Measurements from ENCODE around the gene FASN. TPM values are rescaled to one million over a fixed set of nuclear protein-coding genes. Genes with fewer than 3 reads are reported as not detected.

The FASN gene
- polyA plus RNA-seq, 1 donor from 2014 or later = 26.4 TPM

DNA sequence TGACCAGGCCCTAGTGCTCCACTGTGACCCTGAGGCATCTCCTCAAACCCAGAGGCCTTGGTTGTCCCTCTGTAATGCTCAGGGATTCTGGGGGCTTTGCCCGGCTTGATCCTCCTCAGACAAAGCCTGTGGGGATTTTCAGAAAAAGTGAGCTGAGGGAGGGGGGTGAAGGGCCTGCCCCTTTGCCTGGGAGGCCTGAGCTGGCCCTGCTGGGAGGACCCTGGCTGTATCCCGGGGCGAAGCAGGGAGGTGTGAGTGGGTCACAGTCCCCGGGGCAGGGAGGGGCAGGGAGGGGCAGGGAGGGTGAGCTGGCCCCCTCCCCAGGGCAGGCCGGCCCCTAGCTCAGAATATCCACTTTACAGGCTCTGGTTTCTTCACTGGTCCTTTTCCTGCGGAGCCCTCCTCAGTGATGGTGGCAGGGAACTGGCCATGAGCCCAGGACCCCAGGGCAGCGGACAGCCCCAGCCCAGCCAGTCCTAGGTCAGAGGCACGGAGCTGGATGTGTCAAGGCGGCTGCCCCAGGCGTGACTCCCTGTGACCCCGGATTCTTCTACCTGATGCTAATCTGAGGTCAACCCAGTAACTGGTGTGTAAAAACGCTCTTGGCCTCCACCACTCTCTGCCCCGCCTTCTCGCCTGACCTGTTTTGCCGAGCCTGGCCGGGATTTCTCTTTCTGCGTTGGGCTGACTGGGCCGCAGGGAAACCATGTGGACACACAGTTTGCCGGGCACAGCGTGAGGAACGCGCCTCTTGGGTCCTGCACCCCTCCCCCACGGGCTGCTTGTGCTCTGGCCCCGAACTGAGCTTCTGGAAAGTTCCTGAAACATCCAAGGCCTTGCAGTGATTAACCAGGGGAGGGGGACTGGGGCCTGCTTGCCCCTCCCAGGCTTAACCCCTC lies 5.8 kb upstream of the FASN start:
- Histone ChIP-seq H3K9me3 (ENCODE audit: low read length) (no peaks in the 10 kb centered on the region), H3K4me3 (ENCODE audit: low read length) (no peak overlapping the region), H3K9ac (ENCODE audit: low read length) (no peak overlapping the region), H3K4me2 (ENCODE audit: low read length) (no peak overlapping the region), H3K79me2 (replicated peaks; ENCODE audit: insufficient read depth, low read length) (no peaks in the 10 kb centered on the region), H2AFZ (ENCODE audit: low read depth, low read length) (no peak overlapping the region), H3K27ac (ENCODE audit: low read length) (no peak overlapping the region), H3K36me3 (ENCODE audit: insufficient read depth, low read length) (no peaks in the 10 kb centered on the region), H3K9me2 (ENCODE audit: insufficient read depth, low read length) (no peaks in the 10 kb centered on the region), H3F3A (ENCODE audit: insufficient read depth, low read length, poor library complexity, severe bottlenecking) (no peaks in the 10 kb centered on the region), H4K20me1 (ENCODE audit: insufficient read depth) (no peaks in the 10 kb centered on the region), H3K27me3 (ENCODE audit: insufficient read depth, low read depth, low read length) (no peaks in the 10 kb centered on the region)
- no peak for TF ChIP-seq EP300 (conservative IDR thresholded peaks at IDR 0.05; ENCODE audit: poor library complexity, severe bottlenecking)
- TF ChIP-seq SMC3 (conservative IDR thresholded peaks at IDR 0.05; ENCODE audit: poor library complexity) = no peak
- TF ChIP-seq, protein P1, sequence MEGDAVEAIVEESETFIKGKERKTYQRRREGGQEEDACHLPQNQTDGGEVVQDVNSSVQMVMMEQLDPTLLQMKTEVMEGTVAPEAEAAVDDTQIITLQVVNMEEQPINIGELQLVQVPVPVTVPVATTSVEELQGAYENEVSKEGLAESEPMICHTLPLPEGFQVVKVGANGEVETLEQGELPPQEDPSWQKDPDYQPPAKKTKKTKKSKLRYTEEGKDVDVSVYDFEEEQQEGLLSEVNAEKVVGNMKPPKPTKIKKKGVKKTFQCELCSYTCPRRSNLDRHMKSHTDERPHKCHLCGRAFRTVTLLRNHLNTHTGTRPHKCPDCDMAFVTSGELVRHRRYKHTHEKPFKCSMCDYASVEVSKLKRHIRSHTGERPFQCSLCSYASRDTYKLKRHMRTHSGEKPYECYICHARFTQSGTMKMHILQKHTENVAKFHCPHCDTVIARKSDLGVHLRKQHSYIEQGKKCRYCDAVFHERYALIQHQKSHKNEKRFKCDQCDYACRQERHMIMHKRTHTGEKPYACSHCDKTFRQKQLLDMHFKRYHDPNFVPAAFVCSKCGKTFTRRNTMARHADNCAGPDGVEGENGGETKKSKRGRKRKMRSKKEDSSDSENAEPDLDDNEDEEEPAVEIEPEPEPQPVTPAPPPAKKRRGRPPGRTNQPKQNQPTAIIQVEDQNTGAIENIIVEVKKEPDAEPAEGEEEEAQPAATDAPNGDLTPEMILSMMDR (IDR thresholded peaks at IDR 0.05; ENCODE audit: poor library complexity, severe bottlenecking) = no peak
- no peak for TF ChIP-seq TAF1 (IDR thresholded peaks at IDR 0.05; ENCODE audit: low read depth)
- TF ChIP-seq, protein P2, sequence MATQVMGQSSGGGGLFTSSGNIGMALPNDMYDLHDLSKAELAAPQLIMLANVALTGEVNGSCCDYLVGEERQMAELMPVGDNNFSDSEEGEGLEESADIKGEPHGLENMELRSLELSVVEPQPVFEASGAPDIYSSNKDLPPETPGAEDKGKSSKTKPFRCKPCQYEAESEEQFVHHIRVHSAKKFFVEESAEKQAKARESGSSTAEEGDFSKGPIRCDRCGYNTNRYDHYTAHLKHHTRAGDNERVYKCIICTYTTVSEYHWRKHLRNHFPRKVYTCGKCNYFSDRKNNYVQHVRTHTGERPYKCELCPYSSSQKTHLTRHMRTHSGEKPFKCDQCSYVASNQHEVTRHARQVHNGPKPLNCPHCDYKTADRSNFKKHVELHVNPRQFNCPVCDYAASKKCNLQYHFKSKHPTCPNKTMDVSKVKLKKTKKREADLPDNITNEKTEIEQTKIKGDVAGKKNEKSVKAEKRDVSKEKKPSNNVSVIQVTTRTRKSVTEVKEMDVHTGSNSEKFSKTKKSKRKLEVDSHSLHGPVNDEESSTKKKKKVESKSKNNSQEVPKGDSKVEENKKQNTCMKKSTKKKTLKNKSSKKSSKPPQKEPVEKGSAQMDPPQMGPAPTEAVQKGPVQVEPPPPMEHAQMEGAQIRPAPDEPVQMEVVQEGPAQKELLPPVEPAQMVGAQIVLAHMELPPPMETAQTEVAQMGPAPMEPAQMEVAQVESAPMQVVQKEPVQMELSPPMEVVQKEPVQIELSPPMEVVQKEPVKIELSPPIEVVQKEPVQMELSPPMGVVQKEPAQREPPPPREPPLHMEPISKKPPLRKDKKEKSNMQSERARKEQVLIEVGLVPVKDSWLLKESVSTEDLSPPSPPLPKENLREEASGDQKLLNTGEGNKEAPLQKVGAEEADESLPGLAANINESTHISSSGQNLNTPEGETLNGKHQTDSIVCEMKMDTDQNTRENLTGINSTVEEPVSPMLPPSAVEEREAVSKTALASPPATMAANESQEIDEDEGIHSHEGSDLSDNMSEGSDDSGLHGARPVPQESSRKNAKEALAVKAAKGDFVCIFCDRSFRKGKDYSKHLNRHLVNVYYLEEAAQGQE (IDR thresholded peaks at IDR 0.05; ENCODE audit: borderline replicate concordance) = no peak
- no peak for TF ChIP-seq EZH2 (IDR thresholded peaks at IDR 0.05; ENCODE audit: borderline replicate concordance, insufficient read depth, low read length, poor library complexity, severe bottlenecking)
- no peak for TF ChIP-seq POLR2AphosphoS5 (IDR thresholded peaks at IDR 0.05)
- no peak for TF ChIP-seq RAD21 (conservative IDR thresholded peaks at IDR 0.05)
- TF ChIP-seq MXI1 (conservative IDR thresholded peaks at IDR 0.05; ENCODE audit: poor library complexity, severe bottlenecking) = no peak

DNA sequence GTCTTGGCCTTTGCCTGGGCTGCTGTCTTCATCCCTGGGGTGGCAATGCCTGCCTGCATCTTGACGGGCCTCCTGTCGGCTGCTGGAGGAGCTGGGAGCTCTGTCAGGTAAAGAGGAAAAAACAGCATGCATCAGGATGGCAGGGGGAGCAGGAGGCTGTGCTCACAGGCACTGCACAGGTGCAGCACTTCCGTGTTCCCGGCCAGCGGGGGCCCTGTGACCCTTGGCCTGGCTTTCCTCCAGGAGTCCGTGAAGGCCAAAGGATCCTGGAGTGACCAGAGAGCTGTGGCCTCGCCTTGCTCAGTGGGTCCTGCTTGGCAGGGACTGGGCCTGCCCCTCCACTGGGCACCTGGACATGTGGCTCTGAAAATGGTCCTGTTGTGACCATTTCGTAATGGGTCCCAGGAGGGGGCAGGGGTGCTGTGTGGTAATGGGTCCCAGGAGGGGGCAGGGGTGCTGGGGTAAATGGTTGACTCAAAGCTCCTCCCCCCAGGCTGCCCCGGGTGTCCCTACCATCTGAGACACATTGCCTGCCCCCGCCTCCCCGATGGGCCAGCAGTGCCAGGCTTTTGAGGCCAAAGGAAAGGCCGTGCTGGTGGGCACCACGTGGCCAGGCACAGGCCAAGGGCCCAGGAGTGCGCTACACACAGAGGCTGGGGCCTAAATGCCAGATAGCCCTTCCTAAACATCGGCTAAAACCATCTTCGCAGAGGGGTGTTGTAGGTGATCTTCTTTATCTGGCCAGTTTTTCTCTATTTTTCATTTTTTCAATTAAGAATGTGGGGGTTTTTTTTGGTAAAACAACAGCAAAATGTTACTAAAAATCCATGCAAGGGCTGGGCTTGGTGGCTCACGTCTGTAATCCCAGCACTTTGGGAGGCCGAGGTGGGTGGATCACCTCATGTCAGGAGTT lies 4.0 kb upstream of the FASN start:
- H3K9ac ChIP-seq (ENCODE audit: low read length) = no peak overlapping the region
- no peaks in the 10 kb centered on the region for H3K27me3 ChIP-seq (ENCODE audit: insufficient read depth, low read depth, low read length)
- H3K9me2 ChIP-seq (ENCODE audit: insufficient read depth, low read length) = no peaks in the 10 kb centered on the region
- H2AFZ ChIP-seq (ENCODE audit: low read depth, low read length) = no peak overlapping the region
- H4K20me1 ChIP-seq (ENCODE audit: insufficient read depth) = no peaks in the 10 kb centered on the region
- H3K36me3 ChIP-seq (ENCODE audit: insufficient read depth, low read length) = no peaks in the 10 kb centered on the region
- no peaks in the 10 kb centered on the region for H3F3A ChIP-seq (ENCODE audit: insufficient read depth, low read length, poor library complexity, severe bottlenecking)
- TF ChIP-seq RAD21 (conservative IDR thresholded peaks at IDR 0.05) (no peak), POLR2AphosphoS5 (IDR thresholded peaks at IDR 0.05) (no peak), TAF1 (IDR thresholded peaks at IDR 0.05; ENCODE audit: low read depth) (no peak), EP300 (conservative IDR thresholded peaks at IDR 0.05; ENCODE audit: poor library complexity, severe bottlenecking) (no peak), SMC3 (conservative IDR thresholded peaks at IDR 0.05; ENCODE audit: poor library complexity) (no peak), MXI1 (conservative IDR thresholded peaks at IDR 0.05; ENCODE audit: poor library complexity, severe bottlenecking) (no peak), EZH2 (IDR thresholded peaks at IDR 0.05; ENCODE audit: borderline replicate concordance, insufficient read depth, low read length, poor library complexity, severe bottlenecking) (no peak)
- TF ChIP-seq, protein P2 (IDR thresholded peaks at IDR 0.05; ENCODE audit: borderline replicate concordance) = no peak
- TF ChIP-seq, protein P1 (IDR thresholded peaks at IDR 0.05; ENCODE audit: poor library complexity, severe bottlenecking) = no peak
- H3K4me3 ChIP-seq (ENCODE audit: low read length) = no peak overlapping the region
- H3K9me3 ChIP-seq (ENCODE audit: low read length) = no peaks in the 10 kb centered on the region
- no peak overlapping the region for H3K27ac ChIP-seq (ENCODE audit: low read length)
- H3K4me2 ChIP-seq (ENCODE audit: low read length) = no peak overlapping the region
- H3K79me2 ChIP-seq (replicated peaks; ENCODE audit: insufficient read depth, low read length) = peaks cover 2% of the 10 kb centered on the region
